Activated CD4-positive, alpha-beta T cell treated with anti-CD3 and anti-CD28 coated beads for 24 hours (primary cell): ENCODE data around the gene GPR39.

Experiments
- DNase-seq, 2 donors: peaks; one replicate each; pipeline ENCODE4 v3.0.0-alpha.2; 2020; ENCODE audit warnings: low read depth in 2 of 2

GPR39 gene

DNA sequence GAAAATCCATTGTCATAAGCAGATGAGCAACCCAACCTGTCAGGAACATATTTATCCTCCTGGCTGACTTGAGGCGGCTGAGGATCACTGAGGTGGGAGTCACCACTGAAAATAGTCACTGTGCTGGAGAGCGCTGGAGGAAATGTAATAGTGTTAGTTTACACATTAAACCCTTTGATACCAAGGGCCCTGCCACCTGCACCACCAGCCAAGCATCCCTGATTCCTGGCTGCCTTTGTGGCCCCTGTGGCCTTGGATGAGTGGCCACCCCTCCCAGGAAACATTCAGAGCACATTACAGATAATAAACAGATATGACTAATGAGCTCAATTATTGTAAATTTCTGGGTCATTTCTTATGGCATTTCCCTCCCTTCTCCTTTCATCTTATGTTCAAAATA is 147.5 kb downstream of the GPR39 start:
- DNase-seq: no peak

DNA sequence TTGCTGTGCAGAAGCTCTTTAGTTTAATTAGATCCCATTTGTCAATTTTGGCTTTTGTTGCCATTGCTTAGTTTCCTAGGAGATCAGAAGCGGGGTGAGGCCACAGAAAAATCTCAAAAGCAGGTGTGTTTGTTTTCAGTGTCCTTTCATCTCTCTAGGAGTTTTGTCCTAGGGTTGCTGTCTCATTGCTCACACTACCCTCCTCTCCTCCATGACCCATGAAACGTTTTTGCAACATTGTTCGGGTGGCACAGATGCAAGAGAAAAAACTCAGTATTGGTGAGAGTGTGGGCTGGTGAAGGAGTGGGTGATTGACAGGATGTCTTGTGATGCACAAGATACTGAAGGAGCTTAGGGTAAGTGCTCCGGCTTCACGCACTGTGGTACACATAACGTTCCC is 149.8 kb downstream of the GPR39 start:
- DNase-seq: no peak

DNA sequence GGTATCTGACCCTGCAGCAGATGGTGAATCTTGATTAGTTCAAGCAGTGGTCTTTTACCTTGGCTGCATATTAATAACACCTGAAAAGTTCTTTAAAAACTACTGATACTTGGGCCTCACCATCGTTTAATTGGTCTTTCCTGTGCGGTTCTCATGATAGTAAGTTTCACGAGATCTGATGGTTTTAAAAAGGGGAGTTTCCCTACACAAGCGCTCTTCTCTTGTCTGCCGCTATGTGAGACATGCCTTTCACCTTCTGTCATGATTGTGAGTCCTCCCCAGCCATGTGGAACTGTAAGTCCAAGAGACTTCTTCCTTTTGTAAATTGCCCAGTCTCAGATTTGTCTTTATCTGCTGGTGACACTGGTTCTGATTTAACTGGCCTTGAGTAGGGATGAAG is 151.1 kb downstream of the GPR39 start:
- no peak for DNase-seq

DNA sequence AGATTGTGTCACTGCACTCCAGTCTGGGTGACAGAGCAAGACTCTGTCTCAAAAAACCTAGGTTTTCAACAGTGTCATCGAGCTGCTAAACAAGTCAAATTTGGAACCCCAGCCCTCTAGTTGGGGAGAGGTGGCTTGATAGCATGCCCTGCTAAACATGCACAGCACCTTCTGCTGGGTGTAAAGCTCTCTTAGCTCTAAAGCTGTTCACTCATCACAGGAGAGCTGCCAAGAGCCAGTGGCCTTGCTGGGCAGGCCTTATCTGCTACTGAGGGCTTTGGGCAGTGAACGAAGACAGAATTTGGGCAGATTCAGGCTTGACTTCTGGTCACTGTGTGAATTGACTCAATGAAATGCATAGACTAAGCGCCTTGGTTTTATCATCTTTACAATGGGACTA is 152.1 kb downstream of the GPR39 start:
- DNase-seq: no peak

DNA sequence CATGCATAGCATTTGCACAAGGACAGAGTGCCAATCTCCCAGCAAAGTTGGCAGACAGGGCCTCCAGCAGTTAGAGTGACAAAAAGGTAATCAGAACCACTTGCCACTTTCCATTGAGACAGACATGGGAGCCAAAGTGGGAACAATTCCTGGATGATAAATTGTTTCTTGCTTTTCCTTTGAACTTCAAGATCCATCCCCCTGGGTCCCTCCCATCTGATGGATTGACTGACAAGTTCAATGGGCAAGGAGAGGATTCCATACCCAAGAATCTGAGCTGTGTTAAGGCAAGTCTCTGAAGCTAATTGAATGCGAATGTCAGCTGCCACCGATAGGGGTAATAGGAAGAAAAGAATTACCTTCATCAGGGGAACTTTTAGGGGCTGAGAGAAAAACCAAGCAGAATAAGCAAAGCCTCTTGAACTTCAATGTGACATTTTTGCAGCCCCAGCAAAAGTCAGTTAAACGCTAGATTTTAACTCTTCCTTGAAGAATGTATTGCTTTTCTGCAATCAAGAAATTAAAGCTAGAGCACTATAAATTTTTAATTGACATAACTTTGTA is 156.9 kb downstream of the GPR39 start:
- DNase-seq: no peak

DNA sequence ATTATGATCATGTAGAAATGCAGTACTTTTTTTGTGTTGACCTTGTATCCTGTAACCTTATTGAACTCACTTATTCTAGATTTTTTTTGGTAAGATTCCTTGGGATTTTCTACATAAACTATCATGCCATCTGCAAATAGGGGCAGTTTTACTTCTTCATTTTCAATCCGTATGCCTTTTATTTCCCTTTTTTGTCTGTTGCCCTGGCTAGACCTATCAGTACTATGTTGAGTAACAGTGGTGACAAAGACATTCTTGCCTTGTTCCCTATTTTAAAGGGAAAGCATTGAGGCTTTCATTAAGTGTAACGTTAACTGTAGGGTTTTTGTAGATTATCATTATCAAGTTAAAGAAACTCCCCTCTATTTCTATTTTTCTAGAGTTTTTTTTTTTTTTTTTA is 161.1 kb downstream of the GPR39 start:
- no peak for DNase-seq

DNA sequence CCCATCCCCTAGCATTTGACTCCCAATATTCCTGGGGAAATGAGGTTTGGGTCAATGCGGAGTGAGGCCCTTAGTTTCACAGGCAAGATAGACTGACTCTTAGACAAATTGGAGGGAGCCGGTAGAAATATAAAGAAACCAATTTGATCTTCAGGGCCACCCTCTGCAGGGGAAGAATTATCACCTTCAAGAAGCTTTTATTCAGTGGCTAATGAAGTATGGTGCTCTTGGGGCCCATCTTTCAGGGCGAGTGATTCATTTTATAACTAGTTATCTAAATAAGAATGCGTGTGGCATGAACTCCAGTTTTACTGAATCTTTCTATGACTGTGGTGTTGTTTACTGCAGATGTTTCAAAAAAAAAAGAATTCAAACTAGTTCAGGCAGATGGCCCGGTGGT is 165.0 kb downstream of the GPR39 start:
- no peak for DNase-seq

DNA sequence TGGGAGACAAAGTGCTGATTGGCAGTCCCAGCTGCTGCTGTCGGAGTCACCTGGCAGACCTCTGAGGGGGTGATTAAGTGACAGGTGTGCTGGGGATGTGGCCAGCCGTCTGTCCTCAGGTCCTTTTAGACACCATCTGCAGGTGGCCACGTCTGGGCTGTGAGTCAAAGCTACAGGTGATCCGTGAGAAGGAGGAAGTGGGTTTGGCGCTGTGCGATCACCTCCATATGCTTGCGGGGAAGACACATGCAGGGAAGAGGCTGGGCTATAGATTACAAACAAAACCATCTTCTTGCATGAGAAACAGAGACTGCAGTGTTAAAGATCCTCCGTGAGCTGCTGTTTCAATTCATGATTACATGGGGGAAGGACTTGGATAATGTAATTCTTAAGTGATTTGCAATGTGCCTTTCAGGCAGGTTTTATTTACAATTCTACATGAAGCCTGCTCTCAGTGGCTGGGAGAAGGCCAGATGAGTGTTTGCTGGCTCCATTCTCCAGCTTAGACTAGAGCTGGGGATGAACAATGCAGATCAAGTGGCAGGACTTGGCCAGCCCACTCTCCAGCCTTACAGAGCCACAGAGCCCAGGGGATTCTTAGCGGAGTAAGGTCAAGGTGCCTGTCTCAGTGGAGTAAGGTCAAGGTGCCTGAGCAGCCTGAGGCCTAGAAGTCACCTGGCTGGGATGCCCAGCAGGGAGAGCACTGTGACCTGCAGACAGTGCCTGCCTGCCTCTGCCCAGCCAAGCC is 165.6 kb downstream of the GPR39 start:
- DNase-seq: no peak

DNA sequence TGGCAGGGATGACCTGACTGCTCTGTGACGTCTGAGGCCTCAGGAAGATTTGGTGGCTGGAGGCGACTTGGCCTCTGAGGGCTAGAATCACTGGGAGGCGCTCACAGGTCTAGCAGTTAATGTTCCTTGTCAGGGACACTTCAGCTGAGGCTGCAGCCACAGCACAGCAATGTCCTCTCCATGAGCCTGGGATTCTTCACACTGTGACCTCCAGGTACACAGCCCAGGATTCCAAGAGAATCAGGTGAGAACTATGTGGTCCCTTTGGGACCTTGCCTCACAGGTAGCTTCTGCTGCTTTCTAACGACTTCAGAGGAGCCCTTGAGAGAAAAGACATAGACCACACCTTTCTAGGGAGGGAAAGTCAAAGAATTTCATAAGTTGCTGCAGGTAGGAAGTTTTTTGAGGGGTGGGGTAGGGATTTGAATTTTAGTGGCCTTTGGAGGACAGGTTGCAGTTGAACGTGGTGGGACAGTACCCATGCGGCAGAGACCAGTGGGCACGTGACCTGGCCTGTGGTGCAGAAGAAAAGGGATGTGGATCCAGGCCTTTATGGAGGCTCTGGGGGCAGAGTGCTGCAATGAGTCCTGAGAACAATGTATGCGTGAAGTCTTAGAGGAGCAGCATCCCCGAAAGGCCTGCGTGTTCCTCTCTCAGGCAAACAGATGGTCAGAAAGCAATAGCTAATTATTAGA is 167.2 kb downstream of the GPR39 start:
- no peak for DNase-seq

DNA sequence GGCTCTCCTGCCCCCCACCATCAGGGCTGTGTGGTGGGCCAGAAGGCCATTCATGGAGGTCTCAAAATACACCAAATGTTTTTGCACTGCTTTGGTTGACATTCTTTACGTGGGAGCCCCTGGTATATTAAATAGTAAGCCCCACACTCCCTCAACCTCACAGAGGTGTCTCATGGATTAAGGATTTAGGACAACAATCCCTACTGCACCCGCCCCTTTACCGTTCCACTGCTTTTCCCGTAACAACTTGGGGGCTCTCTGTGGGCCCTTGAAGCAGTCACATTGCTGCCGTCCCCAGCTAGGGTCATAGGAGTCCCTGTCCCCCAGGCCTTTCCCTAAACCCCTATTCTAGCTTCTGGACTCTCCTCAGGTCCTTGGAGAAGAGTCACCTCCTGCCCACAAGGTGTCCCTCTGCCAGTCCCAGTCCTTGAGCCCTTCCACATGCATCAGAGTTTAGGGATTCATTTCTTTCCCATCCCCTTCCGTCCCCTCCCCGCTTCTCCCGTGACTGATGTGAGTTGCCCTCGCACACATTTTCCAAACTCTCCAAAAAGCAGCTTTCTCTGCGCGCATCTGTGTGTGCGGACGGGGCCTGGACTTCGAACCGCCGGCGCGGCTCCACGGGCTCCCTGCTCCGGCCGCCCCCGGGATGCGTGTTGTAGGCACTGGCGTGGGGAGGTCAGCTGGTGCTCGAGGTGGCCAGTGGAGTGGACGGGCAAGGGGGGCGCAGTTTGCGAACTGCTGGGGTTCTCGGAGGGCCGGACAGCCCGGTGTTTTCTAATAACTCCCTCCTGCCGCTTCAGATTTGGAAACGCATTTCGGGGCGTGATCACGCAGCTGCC is 168.6 kb downstream of the GPR39 start:
- no peak for DNase-seq

DNA sequence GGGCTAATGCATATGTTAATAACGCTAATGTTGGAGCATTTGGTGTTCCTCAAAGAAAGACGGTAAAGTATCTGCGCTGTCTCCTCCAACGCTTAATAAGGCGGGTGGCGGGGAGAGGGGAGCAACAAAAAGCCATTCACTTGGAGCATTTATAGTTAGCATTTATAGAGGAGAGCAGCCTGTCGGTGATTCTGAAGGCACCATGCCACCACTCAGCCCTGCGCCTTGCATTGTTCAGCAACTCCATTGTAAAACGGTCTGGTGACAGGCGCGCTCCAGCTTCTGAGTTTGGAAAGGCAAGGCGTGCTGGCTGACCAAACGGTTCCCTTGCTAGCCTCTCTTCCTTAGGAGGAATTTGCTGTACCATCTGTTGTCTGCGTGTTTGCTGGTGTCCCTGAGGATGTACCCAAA is 169.5 kb downstream of the GPR39 start:
- no peak for DNase-seq

DNA sequence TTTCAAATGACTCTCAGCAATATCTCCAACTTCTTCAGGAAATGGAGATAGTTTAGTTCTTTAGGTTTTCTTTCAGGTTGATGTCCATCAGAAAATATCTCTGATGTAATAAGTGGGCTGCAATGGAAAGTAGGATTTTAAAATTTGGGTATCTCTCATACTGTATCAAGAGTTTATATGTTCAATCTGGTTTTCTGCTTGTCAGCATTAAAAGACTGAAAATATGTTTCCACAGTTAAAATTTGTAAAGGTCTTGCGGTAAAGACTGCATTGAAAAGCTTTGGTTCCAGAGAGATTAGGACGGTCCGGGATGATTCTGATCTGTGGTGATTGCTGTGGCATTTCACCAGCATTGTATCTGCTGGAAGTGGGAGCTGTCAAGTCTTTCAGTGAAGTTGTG is 170.2 kb downstream of the GPR39 start:
- no peak for DNase-seq

DNA sequence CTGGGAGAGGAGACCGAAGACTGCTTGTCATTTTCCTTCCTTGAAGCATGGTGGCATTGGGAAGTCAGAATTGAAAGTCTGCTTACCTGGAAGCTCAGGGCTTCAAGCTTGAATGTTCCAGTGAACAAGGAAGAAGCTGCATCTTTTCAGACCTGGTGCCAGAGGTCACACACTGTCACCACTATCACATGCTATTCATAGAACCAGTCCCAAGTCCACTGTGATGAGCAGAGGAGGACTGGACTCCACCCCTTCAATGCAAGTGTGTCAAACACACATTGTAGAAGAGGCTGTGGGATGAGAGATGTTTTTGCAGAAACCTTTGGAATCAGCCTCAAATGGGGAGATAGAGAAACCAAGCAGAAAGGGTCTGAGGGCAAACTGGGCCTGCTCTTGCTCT is 172.0 kb downstream of the GPR39 start:
- no peak for DNase-seq

DNA sequence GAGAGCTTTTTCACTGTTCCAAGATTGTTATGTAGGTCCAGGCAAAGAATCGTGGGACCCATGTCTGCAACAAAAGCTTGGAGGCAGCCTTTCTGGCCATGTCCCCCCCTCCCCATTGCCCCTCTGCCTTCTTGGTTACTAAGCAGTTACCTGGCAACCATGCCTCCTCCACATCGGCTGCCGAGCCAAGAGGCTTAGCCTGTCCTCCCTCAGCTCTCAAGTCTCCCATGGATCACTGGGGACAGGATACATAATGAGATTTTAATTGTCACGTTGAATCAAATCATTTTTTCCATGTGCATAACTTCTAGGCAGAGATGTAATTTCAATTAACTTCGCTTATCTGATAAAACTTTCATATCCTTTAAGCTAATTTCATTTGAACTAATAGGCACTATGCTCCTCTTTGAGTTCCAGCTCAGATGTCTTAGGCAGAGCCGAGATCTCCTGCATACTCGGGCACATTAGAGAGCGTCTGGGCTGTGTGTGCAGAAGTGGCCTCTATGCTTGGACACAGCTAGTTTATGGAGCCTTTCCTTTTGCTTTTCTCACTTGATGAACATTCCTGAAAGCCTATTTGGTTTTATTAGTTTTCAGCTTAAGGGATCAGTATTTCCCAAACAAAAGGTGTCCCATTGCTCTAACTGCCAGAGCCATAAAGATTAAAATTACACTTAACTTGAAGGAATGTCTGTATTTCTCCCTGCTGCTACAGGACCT is 172.7 kb downstream of the GPR39 start:
- DNase-seq: no peak

DNA sequence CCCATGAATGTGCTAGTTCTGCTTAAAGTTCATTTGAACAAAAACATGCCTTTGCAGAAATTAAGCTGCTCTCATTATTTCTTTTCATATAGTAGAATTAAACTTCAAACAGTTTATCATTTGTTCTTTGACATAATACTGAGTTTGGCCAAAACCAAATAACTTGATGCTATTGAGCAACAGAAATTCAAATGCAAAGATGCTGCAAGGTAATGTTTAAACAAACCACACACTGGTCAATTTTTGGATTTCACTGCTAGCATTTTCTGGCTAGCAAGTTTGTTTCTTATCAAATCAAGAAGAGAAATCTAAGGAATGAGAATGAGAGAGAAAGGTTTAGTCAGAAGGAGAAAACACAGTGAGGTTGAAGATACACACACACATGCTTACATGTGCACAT is 173.4 kb downstream of the GPR39 start:
- DNase-seq: no peak

DNA sequence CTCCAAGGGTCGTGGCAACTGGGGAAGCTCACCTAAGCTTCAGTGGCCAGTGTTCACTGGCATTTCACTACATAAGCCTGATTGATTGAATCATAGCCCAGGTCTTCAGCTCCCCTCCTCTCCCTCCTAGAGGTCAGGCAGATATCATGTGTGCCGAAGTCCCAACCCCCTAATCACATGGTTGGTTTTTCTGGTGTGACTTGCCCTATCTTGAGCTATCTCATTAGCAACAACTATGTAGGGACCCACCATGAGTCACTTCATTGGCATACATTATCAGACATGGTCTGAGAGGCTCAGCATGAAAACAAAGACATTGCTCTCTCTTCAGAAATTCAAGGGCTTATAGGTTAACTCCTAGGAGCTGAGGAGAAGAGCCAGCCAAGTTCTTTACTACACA is 176.6 kb downstream of the GPR39 start:
- DNase-seq: no peak

DNA sequence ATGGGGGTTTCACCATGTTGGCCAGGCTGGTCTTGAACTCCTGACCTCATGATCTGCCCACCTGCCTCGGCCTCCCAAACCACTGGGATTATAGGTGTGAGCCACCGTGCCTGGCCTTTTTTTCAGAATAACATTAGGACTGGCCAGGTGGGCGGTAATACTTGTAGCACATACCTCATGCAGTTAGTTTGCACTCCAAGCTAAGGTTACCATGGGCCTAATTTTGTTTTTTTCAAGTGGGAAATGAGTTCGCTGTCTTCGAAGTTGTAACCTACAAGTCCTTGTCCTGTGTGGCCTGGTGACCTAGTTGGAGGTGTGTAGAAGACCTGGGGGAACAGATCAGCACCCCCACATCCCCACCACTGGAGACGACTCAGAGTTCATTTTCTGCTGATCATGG is 178.6 kb downstream of the GPR39 start:
- DNase-seq: no peak

DNA sequence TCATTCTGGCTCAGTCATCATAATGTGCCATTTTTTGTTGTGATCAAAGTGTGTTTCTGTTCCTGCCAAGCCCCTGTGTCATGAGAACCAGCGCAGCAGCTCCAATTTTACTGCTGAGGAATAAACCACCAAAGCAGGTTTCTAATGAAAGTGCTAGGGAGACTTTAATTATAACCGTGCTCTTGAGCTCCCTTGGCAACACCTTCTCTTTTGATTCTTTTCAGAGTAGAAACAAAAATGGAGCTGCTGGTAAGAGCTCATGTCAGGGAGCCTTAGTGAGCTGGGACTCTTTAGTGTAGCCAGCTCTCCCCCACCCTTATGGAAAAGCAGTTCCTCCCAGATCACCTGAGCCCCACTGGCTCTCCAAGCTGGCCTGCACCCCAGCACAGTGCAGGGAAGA is 179.1 kb downstream of the GPR39 start:
- DNase-seq: no peak

DNA sequence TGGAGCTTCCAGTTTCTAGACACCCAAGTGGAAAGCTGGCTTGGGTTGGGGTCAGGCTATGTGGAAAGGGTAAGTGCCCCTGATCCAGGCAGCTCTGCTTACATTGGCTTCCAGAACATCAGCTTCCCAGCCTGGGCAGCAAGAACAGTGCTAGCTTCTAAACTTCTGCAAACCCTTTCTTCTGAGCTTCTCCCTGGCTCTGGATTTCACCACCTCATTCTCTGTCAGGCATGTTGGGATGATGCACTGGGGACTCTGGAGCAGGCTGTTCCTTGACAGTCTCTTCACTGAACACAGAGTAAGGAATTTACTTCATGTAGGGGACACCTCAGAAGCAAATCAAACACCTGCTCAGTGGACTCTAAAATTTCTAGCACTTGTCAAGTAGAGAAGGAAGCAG is 180.6 kb downstream of the GPR39 start:
- no peak for DNase-seq

DNA sequence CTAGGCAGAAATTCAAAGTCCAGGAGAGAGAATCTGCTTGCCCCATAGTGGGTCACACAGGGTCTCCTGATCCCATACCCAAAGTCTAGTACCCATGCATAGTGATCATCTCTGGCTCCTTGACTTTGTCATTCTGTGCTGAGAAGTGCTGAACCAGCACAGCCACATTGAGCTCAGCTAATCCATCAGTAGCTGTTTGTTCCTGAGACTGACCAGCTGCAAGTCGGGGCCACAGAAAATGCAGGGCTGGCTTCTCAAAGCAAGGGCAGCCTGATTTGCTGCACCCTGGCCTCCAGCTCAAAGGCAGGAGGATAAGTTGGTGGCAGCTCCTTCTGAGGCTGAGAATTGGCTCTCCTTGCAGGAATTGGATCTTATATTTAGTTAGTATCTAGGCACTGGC is 181.2 kb downstream of the GPR39 start:
- no peak for DNase-seq

DNA sequence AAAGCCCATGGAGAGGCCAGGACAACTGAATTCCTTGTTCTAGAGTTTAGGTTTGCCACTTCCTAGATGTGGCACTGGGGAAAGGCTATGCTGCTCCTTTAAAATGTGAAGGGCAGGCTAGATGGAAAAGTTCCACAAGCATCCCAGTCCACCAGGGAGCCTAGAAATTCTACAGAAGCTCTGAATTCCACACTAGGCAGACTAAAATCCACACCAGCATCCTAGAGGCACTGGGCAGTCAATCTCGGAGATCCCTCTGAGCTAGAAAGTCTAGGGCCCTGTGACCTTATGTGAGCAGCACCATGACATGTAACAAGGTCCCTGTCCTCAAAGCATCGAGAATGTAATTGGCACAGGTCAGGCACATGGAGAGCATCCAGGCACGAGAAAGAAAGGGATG is 181.9 kb downstream of the GPR39 start:
- DNase-seq: no peak

DNA sequence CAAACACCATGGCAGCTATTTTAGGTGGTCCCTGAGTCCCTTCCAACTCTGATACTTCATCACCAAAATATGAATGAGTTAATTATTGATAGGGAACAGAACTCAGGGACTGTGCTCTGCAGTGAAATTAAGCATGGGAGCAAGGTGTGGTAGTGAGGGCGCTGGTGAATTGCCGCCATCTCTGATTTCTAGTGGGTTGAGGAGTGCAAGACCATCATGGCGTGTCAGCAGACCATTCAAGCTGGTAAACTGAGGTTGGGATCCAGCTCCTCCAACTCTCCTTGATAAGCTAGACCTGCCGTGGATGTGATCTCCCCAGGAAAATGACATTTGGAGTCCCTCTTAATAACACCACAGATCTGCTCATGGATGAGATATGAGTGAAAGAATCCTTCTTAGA is 183.0 kb downstream of the GPR39 start:
- DNase-seq: no peak
